ENCODE results near the gene MTG2. TPM values are rescaled to one million over a fixed set of nuclear protein-coding genes. Genes with fewer than 3 reads are reported as not detected.

MTG2 gene, protein sequence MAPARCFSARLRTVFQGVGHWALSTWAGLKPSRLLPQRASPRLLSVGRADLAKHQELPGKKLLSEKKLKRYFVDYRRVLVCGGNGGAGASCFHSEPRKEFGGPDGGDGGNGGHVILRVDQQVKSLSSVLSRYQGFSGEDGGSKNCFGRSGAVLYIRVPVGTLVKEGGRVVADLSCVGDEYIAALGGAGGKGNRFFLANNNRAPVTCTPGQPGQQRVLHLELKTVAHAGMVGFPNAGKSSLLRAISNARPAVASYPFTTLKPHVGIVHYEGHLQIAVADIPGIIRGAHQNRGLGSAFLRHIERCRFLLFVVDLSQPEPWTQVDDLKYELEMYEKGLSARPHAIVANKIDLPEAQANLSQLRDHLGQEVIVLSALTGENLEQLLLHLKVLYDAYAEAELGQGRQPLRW
- total RNA-seq (2012; rRNA removed): 11.5 and 12.2 TPM in 2 replicates
- polyA plus RNA-seq (2012; rRNA removed): 23.9 and 25.2 TPM in 2 replicates
- 21.7 and 23.7 TPM in 2 replicates for polyA plus RNA-seq (2012; cell fraction: cytosol; rRNA removed)
- 52.1 and 66.5 TPM in 2 replicates for polyA plus RNA-seq (2012; cell fraction: nucleus; rRNA removed; ENCODE audit: low replicate concordance)
- percentile 84 among the genes with signal in this experiment for Bru-seq, nascent RNA
- percentile 95 among the genes with signal in this experiment for BruChase-seq, experiment 1, labeled RNA remaining after a 6-hour chase
- BruChase-seq, experiment 2, labeled RNA remaining after a 2-hour chase: percentile 90 among the genes with signal in this experiment
- long read RNA-seq, transcript MTG2-201 (7 exons, 2,929 nt): major isoform, 7 of 51 reads
- long read RNA-seq, transcript MTG2-210 (2 exons, 590 nt): minor isoform, 5 of 51 reads
- long read RNA-seq, partial matches to known transcripts: 32 of 51 reads
- long read RNA-seq, other reads (novel, unspliced or antisense): 7 of 51 reads

DNA sequence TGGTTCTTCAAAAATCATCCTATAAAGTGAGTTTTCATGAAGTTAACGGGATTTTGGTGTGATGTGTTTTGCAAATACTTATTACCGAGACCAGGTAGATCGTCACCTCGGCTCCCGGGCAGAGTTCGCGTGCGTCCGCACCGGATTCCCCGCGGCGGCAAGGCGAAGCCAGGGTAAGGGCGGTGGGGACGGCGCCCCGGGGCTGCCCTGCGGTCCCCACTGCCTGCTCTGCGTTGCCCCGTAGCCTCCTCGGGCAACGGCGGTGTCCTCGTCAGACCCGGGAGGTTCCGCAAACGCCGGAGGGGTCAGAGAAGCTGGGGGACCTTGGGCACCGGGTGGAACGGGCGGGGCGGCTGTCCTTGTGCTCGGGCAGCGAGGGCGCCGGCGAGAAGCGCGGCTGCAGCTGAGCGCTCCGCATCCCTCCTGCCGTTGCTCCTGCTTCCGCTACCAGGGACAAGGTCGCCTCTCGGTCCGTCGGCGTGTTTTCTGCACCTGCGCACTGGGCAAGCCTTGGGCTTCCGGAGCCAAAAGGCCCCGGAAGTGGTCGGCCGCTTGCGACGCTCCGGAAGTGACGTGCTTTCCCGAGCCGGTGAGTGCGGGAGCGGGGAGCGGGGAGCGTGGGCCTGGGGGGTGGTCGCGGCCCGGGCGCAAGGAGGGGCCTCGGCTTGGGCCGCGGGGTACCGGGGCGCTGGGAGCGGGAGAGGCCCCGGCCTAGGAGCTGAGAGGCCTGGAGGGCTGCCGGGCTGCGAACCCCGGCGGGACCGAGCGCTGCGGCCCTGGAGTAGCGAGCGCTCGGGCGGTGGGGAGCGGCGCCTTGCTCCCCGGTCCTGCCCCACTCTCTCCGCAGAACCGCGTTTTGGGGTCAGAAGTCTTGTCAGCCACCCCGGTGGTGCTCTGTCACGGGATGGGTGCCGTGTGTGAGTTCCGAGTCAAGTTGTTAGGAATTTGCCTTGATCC is at the start of gene MTG2:
MTG2 (plus strand) TSS at position 560 of the 957 bp plus-strand sequence. CDS start 10,393 bp downstream, outside the sequence.
- Histone ChIP-seq H2AK5ac (ENCODE audit: low read depth, low read length) (peak within 1 kb of the TSS; percentile 67; the same call in 1 of the 2 replicates), H3K18ac (ENCODE audit: low read depth, low read length) (no peak within 1 kb of the TSS), H3K36me3 (ENCODE audit: control insufficient read depth, insufficient read depth, low read length) (peaks cover 8% of the 10 kb centered on the region), H2BK5ac (ENCODE audit: low read depth, low read length, poor library complexity, severe bottlenecking) (peak within 1 kb of the TSS; percentile 84), H4K91ac (ENCODE audit: insufficient read depth, low read depth, low read length) (peak within 1 kb of the TSS; percentile 73), H4K20me1 (ENCODE audit: insufficient read depth, low read length) (peaks cover 9% of the 10 kb centered on the region; the same call in 1 of the 2 replicates), H4K5ac (ENCODE audit: low read depth, low read length) (peak within 1 kb of the TSS; percentile 83), H3K79me1 (ENCODE audit: low read depth in 1 of 2, low read length in 2 of 2) (peaks cover 23 to 37% of the 10 kb centered on the region in 2 experiments), H3K27me3 (ENCODE audit: control insufficient read depth, insufficient read depth, low read length) (no peaks in the 10 kb centered on the region), H3K56ac (ENCODE audit: extremely low read depth, insufficient read depth, low read length) (peak within 1 kb of the TSS; percentile 81), H3K4me2 (ENCODE audit: low read depth, low read length) (peak within 1 kb of the TSS; percentile 98), H3K4ac (ENCODE audit: low read depth, low read length) (peak within 1 kb of the TSS; percentile 88), H3K9me3 (ENCODE audit: control insufficient read depth, insufficient read depth, low read length) (no peaks in the 10 kb centered on the region), H3K4me1 (ENCODE audit: control insufficient read depth, insufficient read depth, low read length) (peaks cover 7% of the 10 kb centered on the region), H2BK120ac (ENCODE audit: low read depth, low read length) (no peak within 1 kb of the TSS), H2AK9ac (replicated peaks; ENCODE audit: low read depth, low read length, poor library complexity) (peak within 1 kb of the TSS; percentile 92), H2BK20ac (ENCODE audit: low read depth, low read length) (no peak within 1 kb of the TSS), H3K23ac (ENCODE audit: low read depth, low read length) (peak within 1 kb of the TSS; percentile 83), H3K9me1 (ENCODE audit: insufficient read depth, low read length) (peaks cover 8% of the 10 kb centered on the region; the same call in 1 of the 2 replicates), H3K4me3 (ENCODE audit: insufficient read depth, low read depth, low read length) (peak within 1 kb of the TSS; percentile 94), H3K14ac (replicated peaks; ENCODE audit: low read depth, low read length) (peak within 1 kb of the TSS; percentile 77), H3K9ac (ENCODE audit: low read depth, low read length) (peak within 1 kb of the TSS; percentile 98), H4K8ac (ENCODE audit: low read depth in 2 of 2, low read length in 2 of 2) (peak within 1 kb of the TSS; percentile 93 to 97), H2BK15ac (ENCODE audit: low read depth, low read length) (no peak within 1 kb of the TSS), H3K27ac (ENCODE audit: insufficient read depth, low read length) (peak within 1 kb of the TSS; percentile 97), H2AFZ (replicated peaks; ENCODE audit: low read length, poor library complexity) (peak within 1 kb of the TSS; percentile 95)
- DNase-seq (peak; percentile 95), ATAC-seq (ENCODE audit: low read depth) (peak; percentile 94)
- intact Hi-C loops (cut with micrococcal nuclease): loop anchor here (10.0 kb wide), 1 partner anchor 72 kb away; no protein-coding TSS in a partner anchor
- 0% methylated on average over 47 of the region's 96 CpGs; no CpG with 5 or more reads in 1 of the 2 experiments for WGBS, 2 experiments (ENCODE audit: extremely low coverage in 2 of 2, insufficient read length in 1 of 2)
- in situ Hi-C loops (cut with MboI; ENCODE audit: low sequenced_read_pairs): no loop called here
- ChIA-PET CTCF (no interaction called here), POLR2A (ENCODE audit: unreplicated experiment) (interaction anchor here (0.6 kb wide), 1 partner anchor 123 kb away, joined by 4 read pairs; no protein-coding TSS in a partner anchor)
- no TSS peak for BruUV-seq (replicated peaks)
- dilution Hi-C loops (cut with HindIII; ENCODE audit: low sequenced_read_pairs, unreplicated experiment): no loop called here
- TF ChIP-seq MXI1 (IDR thresholded peaks at IDR 0.05; ENCODE audit: borderline replicate concordance, low read depth, low read length): peak; percentile 91; the same call in 1 of the 2 replicates
- 0 out of 2 replicates have a peak, but pooled peaks have one; percentile 9 for TF ChIP-seq RAD21 (IDR thresholded peaks at IDR 0.05; ENCODE audit: low read length)
- peak; percentile 86 for TF ChIP-seq POLR2A (IDR thresholded peaks at IDR 0.05; ENCODE audit: low read depth, low read length)
- no peak for TF ChIP-seq BHLHE40 (IDR thresholded peaks at IDR 0.05; ENCODE audit: low read depth, low read length)
- TF ChIP-seq, protein P1, sequence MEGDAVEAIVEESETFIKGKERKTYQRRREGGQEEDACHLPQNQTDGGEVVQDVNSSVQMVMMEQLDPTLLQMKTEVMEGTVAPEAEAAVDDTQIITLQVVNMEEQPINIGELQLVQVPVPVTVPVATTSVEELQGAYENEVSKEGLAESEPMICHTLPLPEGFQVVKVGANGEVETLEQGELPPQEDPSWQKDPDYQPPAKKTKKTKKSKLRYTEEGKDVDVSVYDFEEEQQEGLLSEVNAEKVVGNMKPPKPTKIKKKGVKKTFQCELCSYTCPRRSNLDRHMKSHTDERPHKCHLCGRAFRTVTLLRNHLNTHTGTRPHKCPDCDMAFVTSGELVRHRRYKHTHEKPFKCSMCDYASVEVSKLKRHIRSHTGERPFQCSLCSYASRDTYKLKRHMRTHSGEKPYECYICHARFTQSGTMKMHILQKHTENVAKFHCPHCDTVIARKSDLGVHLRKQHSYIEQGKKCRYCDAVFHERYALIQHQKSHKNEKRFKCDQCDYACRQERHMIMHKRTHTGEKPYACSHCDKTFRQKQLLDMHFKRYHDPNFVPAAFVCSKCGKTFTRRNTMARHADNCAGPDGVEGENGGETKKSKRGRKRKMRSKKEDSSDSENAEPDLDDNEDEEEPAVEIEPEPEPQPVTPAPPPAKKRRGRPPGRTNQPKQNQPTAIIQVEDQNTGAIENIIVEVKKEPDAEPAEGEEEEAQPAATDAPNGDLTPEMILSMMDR (conservative IDR thresholded peaks at IDR 0.05; ENCODE audit: low read depth, low read length): no peak
- TF ChIP-seq CHD1 (IDR thresholded peaks at IDR 0.05; ENCODE audit: low read depth, low read length): peak; percentile 75; the same call in 1 of the 2 replicates
- TF ChIP-seq MAZ (IDR thresholded peaks at IDR 0.05; ENCODE audit: borderline replicate concordance, low read depth, low read length): peak; percentile 24; the same call in 1 of the 2 replicates

Data from IMR-90 (cell line).